Neuronal stem cell (in vitro differentiated cells): ENCODE measurements around the gene DAPK2.

ENCODE experiments used
- DNase-seq: peaks from one replicate; pipeline ENCODE4 v3.0.0-alpha.2; 2013; ENCODE audit warnings: low spot score
- H2AFZ ChIP-seq: one replicate; pipeline ENCODE4 v1.6.1; 2013; ENCODE audit warnings: mild to moderate bottlenecking, low read length, inconsistent platforms
- H2AK5ac ChIP-seq: 2 replicates; pipeline ENCODE4 v1.6.1; 2013; ENCODE audit warnings: low read depth, mild to moderate bottlenecking, inconsistent platforms, low read length, moderate library complexity, mixed read lengths
- H2BK120ac ChIP-seq: 2 replicates; pipeline ENCODE4 v1.6.1; 2013; ENCODE audit warnings: low read depth, mild to moderate bottlenecking, inconsistent platforms, low read length, moderate library complexity, mixed read lengths
- H2BK12ac ChIP-seq: one replicate; pipeline ENCODE4 v1.6.1; 2013; ENCODE audit warnings: low read length, inconsistent platforms
- H2BK15ac ChIP-seq: 2 replicates; pipeline ENCODE4 v1.6.1; 2013; ENCODE audit warnings: mild to moderate bottlenecking, low read length, inconsistent platforms, mixed read lengths
- H2BK5ac ChIP-seq: one replicate; pipeline ENCODE4 v1.6.1; 2013; ENCODE audit warnings: inconsistent platforms, mild to moderate bottlenecking, low read length, moderate library complexity
- H3K14ac ChIP-seq: one replicate; pipeline ENCODE4 v1.6.1; 2013; ENCODE audit warnings: low read length, inconsistent platforms
- H3K18ac ChIP-seq: 2 replicates; pipeline ENCODE4 v1.6.1; 2013; ENCODE audit warnings: low read length, inconsistent platforms
- H3K23ac ChIP-seq: 2 replicates; pipeline ENCODE4 v1.6.1; 2013; ENCODE audit warnings: low read depth, mild to moderate bottlenecking, mixed read lengths, low read length, inconsistent platforms; ENCODE audit not compliant: poor library complexity
- H3K27ac ChIP-seq: replicated peaks from 3 replicates; pipeline ENCODE4 v1.5.1; 2013; ENCODE audit warnings: low read length, inconsistent platforms
- H3K27me3 ChIP-seq, 3 experiments: 2 replicates each; pipeline ENCODE4 v1.6.1; 2013; ENCODE audit warnings: low read length in 3 of 3, mild to moderate bottlenecking in 2 of 3, inconsistent platforms in 1 of 3, low read depth in 1 of 3, mixed read lengths in 1 of 3, moderate library complexity in 1 of 3; ENCODE audit not compliant: control insufficient read depth in 3 of 3, insufficient read depth in 3 of 3
- H3K36me3 ChIP-seq, 2 donors: replicated peaks in 1 of 2; 2 replicates each; pipeline ENCODE4 v1.6.1; 2013; ENCODE audit warnings: low read length in 2 of 2; ENCODE audit not compliant: control insufficient read depth in 2 of 2, insufficient read depth in 2 of 2
- H3K4ac ChIP-seq: 2 replicates; pipeline ENCODE4 v1.6.1; 2013; ENCODE audit warnings: inconsistent platforms, mild to moderate bottlenecking, low read length, moderate library complexity
- H3K4me1 ChIP-seq, 2 donors: 1 replicate in 1 of 2; 2 replicates in 1 of 2; pipeline ENCODE4 v1.6.1; 2013; ENCODE audit warnings: low read length in 2 of 2, low read depth in 1 of 2; ENCODE audit not compliant: control insufficient read depth in 2 of 2, insufficient read depth in 1 of 2
- H3K4me2 ChIP-seq: one replicate; pipeline ENCODE4 v1.6.1; 2013; ENCODE audit warnings: mild to moderate bottlenecking, low read length, inconsistent platforms; ENCODE audit not compliant: insufficient read depth, poor library complexity, severe bottlenecking
- H3K4me3 ChIP-seq, 2 donors: 2 replicates each; pipeline ENCODE4 v1.5.1; 2013; ENCODE audit warnings: low read length in 2 of 2, mild to moderate bottlenecking in 2 of 2, inconsistent platforms in 1 of 2, moderate library complexity in 1 of 2
- H3K79me1 ChIP-seq: one replicate; pipeline ENCODE4 v1.6.1; 2013; ENCODE audit warnings: low read depth, mild to moderate bottlenecking, inconsistent platforms, low read length, moderate library complexity
- H3K9ac ChIP-seq: one replicate; pipeline ENCODE4 v1.6.1; 2013; ENCODE audit warnings: mild to moderate bottlenecking, low read depth, low read length, inconsistent platforms; ENCODE audit not compliant: poor library complexity
- H3K9me3 ChIP-seq, 2 donors: replicated peaks in 1 of 2; 2 replicates each; pipeline versions ENCODE3 to v1.6.1; 2013; ENCODE audit warnings: low read length in 2 of 2, mild to moderate bottlenecking in 2 of 2, inconsistent platforms in 1 of 2, low read depth in 1 of 2, mixed read lengths in 1 of 2, moderate library complexity in 1 of 2; ENCODE audit not compliant: control insufficient read depth in 2 of 2, insufficient read depth in 1 of 2
- H4K8ac ChIP-seq: one replicate; pipeline ENCODE4 v1.6.1; 2013; ENCODE audit warnings: low read depth, mild to moderate bottlenecking, inconsistent platforms, low read length, moderate library complexity
- H4K91ac ChIP-seq: one replicate; pipeline ENCODE4 v1.6.1; 2013; ENCODE audit warnings: low read length, low read depth, mild to moderate bottlenecking, inconsistent platforms; ENCODE audit not compliant: poor library complexity
- WGBS, 2 donors: extraction: QIAGEN DNeasy Blood & Tissue Kit; methylation state at CpG; one replicate each; pipeline ENCODE4 v1.1.7; 2013; ENCODE audit warnings: missing lambda C conversion rate in 2 of 2, mixed read lengths in 1 of 2; ENCODE audit not compliant: insufficient read length in 2 of 2, insufficient replicate concordance in 1 of 2; ENCODE audit errors: extremely low coverage in 2 of 2; 5-methylcytosine and 5-hydroxymethylcytosine counted together

The DAPK2 gene

DNA sequence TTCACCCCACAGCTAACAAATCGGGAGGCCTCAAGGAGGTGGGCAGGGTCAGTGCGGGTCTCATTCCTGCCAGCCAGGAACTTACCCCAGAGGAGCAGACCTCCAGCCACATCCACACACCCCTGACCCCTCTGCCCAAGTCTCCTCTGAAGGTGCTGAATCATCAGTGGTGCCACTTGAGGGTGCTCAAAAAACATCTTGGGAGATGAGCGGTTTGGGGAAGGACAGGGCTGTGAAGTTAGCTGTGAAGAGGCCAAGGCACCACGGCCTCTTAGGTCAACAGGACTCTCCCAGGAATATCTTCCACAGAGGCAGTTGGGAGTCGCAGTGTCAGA is 1.2 kb downstream of the DAPK2 start:
- H3K23ac ChIP-seq = no peak overlapping the region
- no peak overlapping the region for H2BK15ac ChIP-seq
- H2BK5ac ChIP-seq = no peak overlapping the region
- no peak overlapping the region for H2BK12ac ChIP-seq
- H3K4ac ChIP-seq = no peak overlapping the region
- H3K9me3 ChIP-seq = no peaks in the 10 kb centered on the region
- no peak overlapping the region for H3K4me3 ChIP-seq
- no peak overlapping the region for H3K4me2 ChIP-seq
- H4K8ac ChIP-seq = no peak overlapping the region
- no peak overlapping the region for H3K27ac ChIP-seq
- H3K18ac ChIP-seq = no peak overlapping the region
- H3K4me1 ChIP-seq = peaks cover 6 to 9% of the 10 kb centered on the region in 2 donors
- H3K14ac ChIP-seq = no peak overlapping the region
- no peaks in the 10 kb centered on the region for H3K79me1 ChIP-seq
- no peaks in the 10 kb centered on the region for H3K36me3 ChIP-seq
- no peak overlapping the region for H2AK5ac ChIP-seq
- no peak overlapping the region for H2AFZ ChIP-seq
- no peak overlapping the region for H2BK120ac ChIP-seq
- no peak overlapping the region for H3K9ac ChIP-seq
- DNase-seq = no peak
- no CpG with 5 or more reads among the region's 5 CpGs for WGBS, 2 donors
- H4K91ac ChIP-seq = no peak overlapping the region
- peaks cover 0 to 24% (median 0%) of the 10 kb centered on the region in 3 experiments for H3K27me3 ChIP-seq

DNA sequence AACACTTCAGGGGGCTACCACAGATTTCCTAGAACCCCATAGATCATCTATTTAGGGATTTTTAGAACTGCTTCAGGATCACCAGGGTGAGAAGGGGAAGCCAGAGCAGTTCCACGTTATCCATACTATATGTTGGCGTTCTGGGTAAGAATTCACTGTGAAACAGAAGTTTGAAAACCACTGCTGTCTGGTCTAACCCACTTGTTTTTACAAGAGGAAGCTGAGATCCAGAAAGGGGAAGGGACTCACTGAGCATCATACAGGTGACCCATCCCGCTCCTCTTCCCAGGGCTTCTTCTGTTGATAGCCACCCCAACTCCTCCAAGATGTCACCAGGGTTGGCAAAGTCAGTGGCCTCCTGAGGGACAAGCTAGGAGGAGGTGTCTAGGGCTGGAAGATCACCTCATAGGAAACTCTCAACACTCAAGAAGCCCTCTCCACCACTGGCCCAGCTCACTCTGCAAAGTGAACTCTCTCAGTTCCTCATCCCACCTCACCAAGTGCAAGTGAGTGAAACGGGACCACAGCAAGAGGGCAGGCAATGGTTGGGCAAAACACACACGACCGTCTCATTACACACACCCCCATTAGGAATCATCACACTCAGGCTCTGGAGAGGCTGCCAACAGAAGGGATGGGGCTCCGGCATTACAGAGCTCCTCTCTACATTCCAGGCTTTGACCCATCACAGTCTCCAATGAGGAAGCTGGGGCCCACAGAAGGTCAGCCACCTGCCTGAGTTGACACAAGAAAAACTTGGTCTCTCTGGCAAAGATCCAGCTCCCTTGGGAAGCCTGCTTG is 1.8 kb downstream of the DAPK2 start:
- Histone ChIP-seq H3K27me3 (peaks cover 0 to 24% (median 0%) of the 10 kb centered on the region in 3 experiments), H2AFZ (no peak overlapping the region), H3K14ac (no peak overlapping the region), H4K91ac (no peak overlapping the region), H3K23ac (no peak overlapping the region), H3K36me3 (no peaks in the 10 kb centered on the region), H3K18ac (no peak overlapping the region), H4K8ac (no peak overlapping the region), H3K4me2 (no peak overlapping the region), H3K27ac (no peak overlapping the region), H3K4me1 (peaks cover 3 to 9% of the 10 kb centered on the region in 2 donors), H2AK5ac (no peak overlapping the region), H3K9me3 (no peaks in the 10 kb centered on the region), H3K4ac (no peak overlapping the region), H2BK120ac (no peak overlapping the region), H3K4me3 (no peak overlapping the region), H3K79me1 (no peaks in the 10 kb centered on the region), H3K9ac (no peak overlapping the region), H2BK12ac (no peak overlapping the region), H2BK15ac (no peak overlapping the region), H2BK5ac (no peak overlapping the region)
- no peak for DNase-seq
- no CpG with 5 or more reads among the region's 7 CpGs for WGBS, 2 donors

DNA sequence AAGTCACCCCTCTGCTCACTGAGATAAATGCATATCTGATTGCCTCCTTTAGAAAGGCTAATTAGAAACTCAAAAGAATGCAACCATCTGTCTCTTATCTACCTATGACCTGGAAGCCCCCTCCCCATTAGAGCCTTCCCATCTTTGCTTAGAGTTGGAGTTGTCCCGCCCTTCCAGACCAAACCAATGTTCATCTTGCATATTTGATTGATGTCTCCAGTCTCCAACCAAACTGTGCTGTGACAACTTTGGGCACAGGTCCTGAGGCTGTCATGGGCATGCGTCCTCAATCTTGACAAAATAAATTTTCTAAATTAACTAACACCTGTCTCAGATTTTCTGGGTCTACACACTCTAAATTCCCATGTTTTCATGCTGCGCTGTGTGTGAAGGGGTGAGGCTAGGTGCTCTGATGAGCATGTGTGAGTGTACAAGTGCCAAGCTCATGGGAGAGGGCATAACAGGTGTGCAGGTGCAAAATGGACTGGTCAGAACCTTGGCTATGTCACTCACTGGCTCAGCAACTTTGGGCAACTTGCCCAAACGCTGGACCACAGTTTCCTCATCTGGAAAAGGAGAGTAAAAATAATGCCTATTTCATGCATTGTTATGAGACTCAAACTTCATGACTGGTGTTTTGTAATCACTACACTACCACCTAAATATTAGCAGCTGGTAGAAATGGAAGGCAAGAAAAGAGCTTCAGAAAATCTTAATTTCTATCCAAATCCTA is 7.2 kb downstream of the DAPK2 start:
- Histone ChIP-seq H3K4me1 (no peaks in the 10 kb centered on the region), H3K18ac (no peak overlapping the region), H2BK5ac (no peak overlapping the region), H2BK120ac (no peak overlapping the region), H4K91ac (no peak overlapping the region), H3K9ac (no peak overlapping the region), H2AK5ac (no peak overlapping the region), H3K9me3 (no peaks in the 10 kb centered on the region), H3K4me3 (peak overlapping the region in 1 of 2 donors; percentile 19), H3K4ac (no peak overlapping the region), H2AFZ (no peak overlapping the region), H3K36me3 (no peaks in the 10 kb centered on the region), H2BK15ac (no peak overlapping the region), H3K14ac (no peak overlapping the region), H3K23ac (no peak overlapping the region), H2BK12ac (no peak overlapping the region), H3K79me1 (no peaks in the 10 kb centered on the region), H3K27ac (no peak overlapping the region), H4K8ac (no peak overlapping the region), H3K4me2 (no peak overlapping the region), H3K27me3 (no peaks in the 10 kb centered on the region)
- DNase-seq = no peak
- no CpG with 5 or more reads among the region's 4 CpGs for WGBS, 2 donors

DNA sequence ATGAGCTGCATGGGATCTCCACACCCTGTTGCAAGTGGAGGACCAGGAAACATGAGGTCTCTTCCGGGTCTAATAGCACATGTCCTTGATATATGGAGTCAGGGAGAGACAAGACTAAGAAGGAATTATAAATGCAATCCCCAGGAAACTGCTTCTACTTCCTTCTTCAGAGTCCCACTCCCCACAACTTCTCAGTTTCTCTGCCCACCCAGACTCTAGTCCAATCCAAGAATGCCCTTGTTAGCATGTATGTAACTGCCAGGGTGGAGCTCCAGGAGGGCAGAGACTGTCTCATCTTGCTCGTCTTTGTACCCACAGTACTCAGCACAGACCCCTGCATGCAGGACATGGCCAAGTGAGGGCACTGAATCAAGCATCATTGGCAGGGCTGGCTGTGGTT is 8.3 kb downstream of the DAPK2 start:
- Histone ChIP-seq H3K36me3 (no peaks in the 10 kb centered on the region), H3K23ac (no peak overlapping the region), H2AK5ac (no peak overlapping the region), H3K4me2 (no peak overlapping the region), H3K9me3 (no peaks in the 10 kb centered on the region), H2BK120ac (no peak overlapping the region), H3K27me3 (no peaks in the 10 kb centered on the region), H2BK5ac (no peak overlapping the region), H3K4me1 (no peaks in the 10 kb centered on the region), H3K14ac (no peak overlapping the region), H3K27ac (no peak overlapping the region), H4K91ac (no peak overlapping the region), H4K8ac (no peak overlapping the region), H2BK15ac (no peak overlapping the region), H2BK12ac (no peak overlapping the region), H3K9ac (no peak overlapping the region), H2AFZ (no peak overlapping the region), H3K4ac (no peak overlapping the region), H3K79me1 (no peaks in the 10 kb centered on the region), H3K4me3 (no peak overlapping the region), H3K18ac (peak overlapping the region; percentile 33)
- no CpG with 5 or more reads among the region's 2 CpGs for WGBS, 2 donors
- no peak for DNase-seq
